GM23248 (cell line): ENCODE measurements around the gene LYVE1.

Source experiments
- EZH2 ChIP-seq: fragments of 200-600 bp; sonication (generic); IDR thresholded peaks from 2 replicates; pipeline ENCODE4 v1.6.1; 2018; ENCODE audit warnings: antibody characterized with exemption, mild to moderate bottlenecking; ENCODE audit not compliant: insufficient read depth, poor library complexity, severe bottlenecking
- EZH2phosphoT487 ChIP-seq: fragments of 200-600 bp; sonication (generic); IDR thresholded peaks from 2 replicates; pipeline ENCODE4 v1.6.1; 2018; ENCODE audit warnings: antibody characterized with exemption, moderate library complexity, mild to moderate bottlenecking, low read depth; ENCODE audit not compliant: insufficient read depth

DNA sequence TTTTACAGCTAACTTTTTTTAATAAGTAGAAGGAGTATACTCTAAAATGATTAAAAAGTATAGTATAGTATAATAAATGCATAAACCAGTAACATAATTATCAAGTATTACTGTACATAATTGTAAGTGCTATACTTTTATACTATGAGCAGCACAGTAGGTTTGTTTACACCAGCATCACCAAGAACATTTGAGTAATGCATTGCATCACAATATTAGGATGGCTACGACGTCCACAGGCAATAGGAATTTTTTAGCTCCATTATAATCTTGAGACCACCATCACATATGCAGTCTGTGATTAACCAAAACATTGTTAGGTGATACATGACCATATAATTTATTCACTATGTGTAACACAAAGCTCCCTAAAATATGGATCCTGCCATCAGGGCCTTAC is 47.9 kb downstream of the LYVE1 start:
- TF ChIP-seq EZH2 (no peak), EZH2phosphoT487 (no peak)
